K562 (cell line): ENCODE results near the gene RIT1. TPM values are rescaled to one million over a fixed set of nuclear protein-coding genes. Genes with fewer than 3 reads are reported as not detected.

Source experiments
- BRF1 ChIP-seq: IDR thresholded peaks from 3 replicates; pipeline ENCODE4 v1.6.1; 2011; ENCODE audit warnings: borderline replicate concordance, mild to moderate bottlenecking; ENCODE audit not compliant: insufficient read length; ENCODE audit errors: extremely low read depth
- CBX5 ChIP-seq: IDR thresholded peaks from 2 replicates; pipeline ENCODE4 v1.6.1; 2014; ENCODE audit warnings: low read depth, borderline replicate concordance
- ELF4 ChIP-seq: fragments of 450-650 bp; formaldehyde crosslinking; IDR thresholded peaks from 2 replicates; pipeline ENCODE4 v1.4.0; 2022; ENCODE audit warnings: missing genetic modification characterization
- MBD1 ChIP-seq: fragments of 250-450 bp; sonication (Bioruptor Pico); IDR thresholded peaks from 2 replicates; pipeline ENCODE4 v1.8.0; 2022; ENCODE audit warnings: inconsistent platforms
- ZBTB49 ChIP-seq: sonication (generic); formaldehyde crosslinking; IDR thresholded peaks from 2 replicates; pipeline ENCODE4 v1.8.0; 2022; ENCODE audit warnings: missing genetic modification reagents, mild to moderate bottlenecking, borderline replicate concordance
- ZBTB9 ChIP-seq: fragments of 450-650 bp; formaldehyde crosslinking; IDR thresholded peaks from 2 replicates; pipeline ENCODE4 v1.4.0; 2020; ENCODE audit warnings: mild to moderate bottlenecking, moderate library complexity
- ZNF12 ChIP-seq: sonication (generic); formaldehyde crosslinking; IDR thresholded peaks from 2 replicates; pipeline ENCODE4 v1.4.0; 2020; ENCODE audit warnings: mild to moderate bottlenecking, missing genetic modification reagents
- ZNF384 ChIP-seq: IDR thresholded peaks from 2 replicates; pipeline ENCODE4 v1.6.1; 2012; ENCODE audit warnings: low read depth, low read length, improper control_type of control experiment
- ZNF395 ChIP-seq: fragments of 200-800 bp; sonication (Bioruptor generic); IDR thresholded peaks from 2 replicates; pipeline ENCODE4 v1.6.1; 2017; ENCODE audit warnings: missing genetic modification characterization, missing compliant biosample characterization
- ZNF445 ChIP-seq: fragments of 250-450 bp; sonication (Bioruptor Pico); IDR thresholded peaks from 2 replicates; pipeline ENCODE4 v1.4.0; 2020; ENCODE audit warnings: low read depth, mild to moderate bottlenecking, moderate library complexity
- polyA plus RNA-seq, 8 experiments: library from polyadenylated mRNA; depleted of rRNA in 4 of 8; stranded (reverse) in 5 of 8; unstranded in 3 of 8; fragments of >200 nt; fragmentation: Nextera tagmentation in 2 of 8; fragmentation: Illumina TruSeq in 1 of 8; extraction: Ambion mirVana in 2 of 8; extraction: Trizol in 1 of 8; gene quantifications; 2 replicates each; pipeline versions ENCODE4 v1.2.1 to v1.2.3, GENCODE V29; 2011 to 2014; ENCODE audit warnings: inconsistent platforms in 1 of 8, missing spikeins in 1 of 8
- total RNA-seq, 7 experiments: library from RNA; depleted of rRNA in 6 of 7; stranded (reverse); fragments of >200 nt in 6 of 7; fragmentation: Illumina TruSeq in 2 of 7; extraction: Trizol in 2 of 7; gene quantifications; 2 replicates each; pipeline versions ENCODE4 v1.2.1 to v1.2.3, GENCODE V29; 2011 to 2021; ENCODE audit warnings: low replicate concordance in 1 of 7
- TF ChIP-seq, protein P1 (sequence below), 2 experiments: fragments of 450-650 bp; IDR thresholded peaks; 2 replicates each; pipeline ENCODE4 v1.6.1; 2016

RIT1 gene
- total and polyA plus RNA-seq, 9 of the 15 experiments (the other 6 are each of a cell fraction or from before 2014, with no cell fraction given): 13.5 to 57.6 (median 22.9) TPM

DNA sequence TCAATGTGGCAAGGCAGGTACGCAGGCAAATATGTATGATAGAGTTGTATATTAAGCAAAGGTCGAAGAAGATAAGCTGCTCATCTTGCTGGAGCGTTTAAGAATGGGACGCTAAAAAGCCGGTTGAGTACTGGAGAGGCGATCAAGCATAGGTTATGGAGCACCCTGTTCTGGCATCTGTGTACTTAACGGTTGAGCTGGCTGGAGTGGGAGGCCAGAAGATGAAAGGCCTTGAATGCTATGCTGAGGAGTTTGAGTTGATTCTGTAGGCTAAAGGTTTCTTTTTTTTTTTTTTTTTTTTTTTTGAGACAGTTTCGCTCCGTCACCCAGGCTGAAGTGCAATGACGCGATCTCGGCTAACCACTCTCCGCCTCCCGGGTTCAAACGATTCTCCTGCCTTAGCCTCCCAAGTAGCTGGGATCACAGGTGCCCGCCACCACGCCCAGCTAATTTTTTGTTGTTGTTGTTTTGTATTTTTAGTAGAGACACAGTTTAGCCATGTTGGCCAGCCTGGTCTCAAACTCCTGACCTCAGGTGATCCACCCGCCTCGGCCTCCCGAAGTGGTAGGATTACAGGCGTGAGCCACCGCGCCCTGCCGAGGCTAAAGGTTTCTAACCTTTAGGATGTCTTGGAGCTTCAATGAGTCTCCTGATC is 23.9 kb upstream of the RIT1 start (continued):
- peak; percentile 13; the same call in 1 of the 2 replicates for TF ChIP-seq ZNF395 (CRISPR knock-in tag)
- no peak for TF ChIP-seq BRF1
- 0 out of 2 replicates have a peak, but pooled peaks have one; percentile 20 for TF ChIP-seq ZBTB49 (CRISPR knock-in tag)
- no peak for TF ChIP-seq ZNF12 (CRISPR knock-in tag)
- 0 out of 2 replicates have a peak, but pooled peaks have one; percentile 10 for TF ChIP-seq MBD1
- no peak for TF ChIP-seq ELF4 (CRISPR knock-in tag)
- peak; percentile 28; the same call in 1 of the 2 replicates for TF ChIP-seq ZNF384
- TF ChIP-seq CBX5: no peak
- 0 out of 2 replicates have a peak, but pooled peaks have one; percentile 35 for TF ChIP-seq ZNF445 (CRISPR knock-in tag)
- TF ChIP-seq, protein P1, sequence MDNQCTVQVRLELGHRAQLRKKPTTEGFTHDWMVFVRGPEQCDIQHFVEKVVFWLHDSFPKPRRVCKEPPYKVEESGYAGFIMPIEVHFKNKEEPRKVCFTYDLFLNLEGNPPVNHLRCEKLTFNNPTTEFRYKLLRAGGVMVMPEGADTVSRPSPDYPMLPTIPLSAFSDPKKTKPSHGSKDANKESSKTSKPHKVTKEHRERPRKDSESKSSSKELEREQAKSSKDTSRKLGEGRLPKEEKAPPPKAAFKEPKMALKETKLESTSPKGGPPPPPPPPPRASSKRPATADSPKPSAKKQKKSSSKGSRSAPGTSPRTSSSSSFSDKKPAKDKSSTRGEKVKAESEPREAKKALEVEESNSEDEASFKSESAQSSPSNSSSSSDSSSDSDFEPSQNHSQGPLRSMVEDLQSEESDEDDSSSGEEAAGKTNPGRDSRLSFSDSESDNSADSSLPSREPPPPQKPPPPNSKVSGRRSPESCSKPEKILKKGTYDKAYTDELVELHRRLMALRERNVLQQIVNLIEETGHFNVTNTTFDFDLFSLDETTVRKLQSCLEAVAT (IDR thresholded peaks at IDR 0.05): peak in 1 of 2 experiments; percentile 98; a peak in 2 of 4 replicates
- no peak for TF ChIP-seq ZBTB9
- TF ChIP-seq, all 486 proteins: peak for 13
